ENCODE measurements around the gene CAGE1. TPM values are rescaled to one million over a fixed set of nuclear protein-coding genes. Genes with fewer than 3 reads are reported as not detected.
"Not testable (repeated sequence)": the region's sequence is repeated elsewhere in the genome, so short reads cannot be mapped to it uniquely, and the experiment has no call there.

Gene CAGE1
- total RNA-seq, 1 donor from 2014 or later: 0.07 TPM

GRCh38 chr6:7325750-7326149 is 63.8 kb downstream of the CAGE1 start:
- CTCF ChIA-PET: interaction anchor here (1.0 kb wide), 1 partner anchor 48 kb away, joined by 3 read pairs; no protein-coding TSS in a partner anchor

GRCh38 chr6:7324520-7324919 is 65.0 kb downstream of the CAGE1 start:
- TF ChIP-seq, protein P1, sequence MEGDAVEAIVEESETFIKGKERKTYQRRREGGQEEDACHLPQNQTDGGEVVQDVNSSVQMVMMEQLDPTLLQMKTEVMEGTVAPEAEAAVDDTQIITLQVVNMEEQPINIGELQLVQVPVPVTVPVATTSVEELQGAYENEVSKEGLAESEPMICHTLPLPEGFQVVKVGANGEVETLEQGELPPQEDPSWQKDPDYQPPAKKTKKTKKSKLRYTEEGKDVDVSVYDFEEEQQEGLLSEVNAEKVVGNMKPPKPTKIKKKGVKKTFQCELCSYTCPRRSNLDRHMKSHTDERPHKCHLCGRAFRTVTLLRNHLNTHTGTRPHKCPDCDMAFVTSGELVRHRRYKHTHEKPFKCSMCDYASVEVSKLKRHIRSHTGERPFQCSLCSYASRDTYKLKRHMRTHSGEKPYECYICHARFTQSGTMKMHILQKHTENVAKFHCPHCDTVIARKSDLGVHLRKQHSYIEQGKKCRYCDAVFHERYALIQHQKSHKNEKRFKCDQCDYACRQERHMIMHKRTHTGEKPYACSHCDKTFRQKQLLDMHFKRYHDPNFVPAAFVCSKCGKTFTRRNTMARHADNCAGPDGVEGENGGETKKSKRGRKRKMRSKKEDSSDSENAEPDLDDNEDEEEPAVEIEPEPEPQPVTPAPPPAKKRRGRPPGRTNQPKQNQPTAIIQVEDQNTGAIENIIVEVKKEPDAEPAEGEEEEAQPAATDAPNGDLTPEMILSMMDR (IDR thresholded peaks at IDR 0.05): no peak
- Mint-ChIP-seq H3K27ac (peak overlapping the region; percentile 76), H3K27me3 (no peaks in the 10 kb centered on the region), H3K36me3 (ENCODE audit: low read depth) (no peaks in the 10 kb centered on the region), H3K9me3 (peaks cover 3% of the 10 kb centered on the region), H3K4me1 (peaks cover 17% of the 10 kb centered on the region), H3K4me3 (peak overlapping the region; percentile 25)
- intact Hi-C loops (cut with micrococcal nuclease): loop anchor here (1.0 kb wide), 1 partner anchor 12 kb away; no protein-coding TSS in a partner anchor
- ATAC-seq (ENCODE audit: low read depth) (peak; percentile 88), DNase-seq (no peak)
- ChIA-PET CTCF (interaction anchor here (0.7 to 1.3 kb wide), 2 partner anchors 49 to 81 kb away, joined by 3 to 4 read pairs; no protein-coding TSS in a partner anchor), POLR2A (interaction anchor here (0.6 to 2.0 kb wide), 3 partner anchors 11 to 65 kb away, joined by 3 to 20 read pairs (median 4); partner anchors contain the start of genes CAGE1, RIOK1 and SSR1)

More at GRCh38 chr6:7325750-7326149, 63.8 kb downstream of the CAGE1 start:
- intact Hi-C loops (cut with micrococcal nuclease): no loop called here
- H3K27ac Mint-ChIP-seq: no peak overlapping the region
- TF ChIP-seq, protein P1 (IDR thresholded peaks at IDR 0.05): no peak
- no peak for DNase-seq
- POLR2A ChIA-PET: interaction anchor here (2.0 kb wide), 1 partner anchor 64 kb away, joined by 20 read pairs; the partner anchor contains the start of genes CAGE1 and RIOK1
- peaks cover 3% of the 10 kb centered on the region for H3K9me3 Mint-ChIP-seq
- H3K36me3 Mint-ChIP-seq (ENCODE audit: low read depth): no peaks in the 10 kb centered on the region
- H3K4me3 Mint-ChIP-seq: no peak overlapping the region
- peaks cover 17% of the 10 kb centered on the region for H3K4me1 Mint-ChIP-seq
- no peak for ATAC-seq (ENCODE audit: low read depth)
- no peaks in the 10 kb centered on the region for H3K27me3 Mint-ChIP-seq

GRCh38 chr6:7323074-7323473 is 66.5 kb downstream of the CAGE1 start:
- H3K27me3 Mint-ChIP-seq: no peaks in the 10 kb centered on the region
- peaks cover 17% of the 10 kb centered on the region for H3K4me1 Mint-ChIP-seq

DNA sequence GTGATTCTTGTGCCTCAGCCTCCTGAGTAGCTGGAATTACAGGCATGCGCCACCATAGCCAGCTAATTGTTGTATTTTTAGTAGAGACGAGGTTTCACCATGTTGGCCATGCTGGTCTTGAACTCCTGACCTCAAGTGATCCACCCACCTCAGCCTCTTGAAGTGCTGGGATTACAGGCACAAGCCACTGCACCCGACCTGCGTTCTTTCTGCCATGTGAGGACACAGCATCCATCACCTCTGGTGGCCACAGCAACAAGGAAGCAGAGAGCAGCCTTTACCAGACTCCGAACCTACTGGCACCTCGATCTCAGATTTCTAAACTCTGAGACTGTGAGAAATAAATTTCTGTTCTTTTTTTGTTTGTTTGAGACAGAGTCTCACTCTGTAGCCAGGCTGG is 67.7 kb downstream of the CAGE1 start:
- CTCF ChIA-PET; ATAC-seq (ENCODE audit: low read depth); DNase-seq; H3K27me3 Mint-ChIP-seq; POLR2A ChIA-PET; H3K36me3 Mint-ChIP-seq (ENCODE audit: low read depth); intact Hi-C loops (cut with micrococcal nuclease); H3K4me3 Mint-ChIP-seq; H3K9me3 Mint-ChIP-seq; H3K27ac Mint-ChIP-seq: not testable (repeated sequence)
- H3K4me1 Mint-ChIP-seq: peaks cover 17% of the 10 kb centered on the region

More at GRCh38 chr6:7323074-7323473, 66.5 kb downstream of the CAGE1 start:
- peaks cover 3% of the 10 kb centered on the region for H3K9me3 Mint-ChIP-seq
- ATAC-seq (ENCODE audit: low read depth) (no peak), DNase-seq (no peak)
- ChIA-PET POLR2A (no interaction called here), CTCF (no interaction called here)
- no peak overlapping the region for H3K27ac Mint-ChIP-seq
- intact Hi-C loops (cut with micrococcal nuclease): no loop called here
- no peak overlapping the region for H3K4me3 Mint-ChIP-seq
- TF ChIP-seq, protein P1 (IDR thresholded peaks at IDR 0.05): no peak
- no peaks in the 10 kb centered on the region for H3K36me3 Mint-ChIP-seq (ENCODE audit: low read depth)

DNA sequence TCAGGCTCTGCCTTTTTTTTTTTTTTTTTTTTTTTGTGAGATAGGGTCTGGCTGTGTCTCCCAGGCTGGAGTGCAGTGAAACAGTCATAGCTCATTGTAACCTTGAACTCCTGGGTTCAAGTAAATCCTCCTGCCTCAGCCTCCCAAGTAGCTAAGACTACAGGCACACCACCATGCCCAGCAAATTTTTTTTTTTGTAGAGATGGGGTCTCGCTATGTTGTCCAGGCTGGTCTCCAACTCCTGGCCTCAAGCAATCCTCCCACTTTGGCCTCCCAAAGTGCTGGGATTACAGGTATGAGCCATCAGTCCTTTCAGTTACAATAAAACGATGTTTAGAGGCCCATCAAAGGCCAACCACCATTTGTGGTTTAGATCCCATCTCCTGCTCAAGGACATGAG is 70.1 kb downstream of the CAGE1 start:
- H3K27me3 Mint-ChIP-seq; H3K27ac Mint-ChIP-seq; ATAC-seq (ENCODE audit: low read depth); H3K9me3 Mint-ChIP-seq; DNase-seq; CTCF ChIA-PET; H3K36me3 Mint-ChIP-seq (ENCODE audit: low read depth); intact Hi-C loops (cut with micrococcal nuclease); H3K4me1 Mint-ChIP-seq; H3K4me3 Mint-ChIP-seq: not testable (repeated sequence)
- POLR2A ChIA-PET: interaction anchor here (0.7 kb wide), 1 partner anchor 1482 kb away, joined by 9 read pairs; no protein-coding TSS in a partner anchor

GRCh38 chr6:7317538-7317937 is 72.0 kb downstream of the CAGE1 start:
- H3K4me1 Mint-ChIP-seq: peaks cover 10% of the 10 kb centered on the region
- no peak overlapping the region for H3K27ac Mint-ChIP-seq
- TF ChIP-seq, protein P1 (IDR thresholded peaks at IDR 0.05): no peak
- intact Hi-C loops (cut with micrococcal nuclease): no loop called here
- no peak for DNase-seq
- no peaks in the 10 kb centered on the region for H3K9me3 Mint-ChIP-seq
- peaks cover 2% of the 10 kb centered on the region for H3K36me3 Mint-ChIP-seq (ENCODE audit: low read depth)
- no peak overlapping the region for H3K4me3 Mint-ChIP-seq
- POLR2A ChIA-PET: no interaction called here
- no peaks in the 10 kb centered on the region for H3K27me3 Mint-ChIP-seq
- CTCF ChIA-PET: no interaction called here
- ATAC-seq (ENCODE audit: low read depth): no peak
